Measurements from ENCODE around the gene MAB21L3.

Gene MAB21L3

GRCh38 chr1:116110567-116111523, at the start of gene MAB21L3:
Gene MAB21L3 (plus strand): TSS chr1:116111399. CDS start chr1:116112616, 1,217 bp downstream.
- no peak for DNase-seq (ENCODE audit: low read depth in 3 of 3)

GRCh38 chr1:116062201-116062600, 49.0 kb upstream of the MAB21L3 start:
- DNase-seq (ENCODE audit: low read depth in 3 of 3) = no peak

GRCh38 chr1:116064616-116065015, 46.6 kb upstream of the MAB21L3 start:
- DNase-seq (ENCODE audit: low read depth in 3 of 3) = no peak

GRCh38 chr1:116066868-116067565, 44.2 kb upstream of the MAB21L3 start:
- no peak for DNase-seq (ENCODE audit: low read depth in 3 of 3)

- DNase-seq (ENCODE audit: low read depth in 3 of 3) = no peak
Measured at GRCh38 chr1:116067566-116067890, 43.7 kb upstream of the MAB21L3 start.

- no peak for DNase-seq (ENCODE audit: low read depth in 3 of 3)
Measured at GRCh38 chr1:116075575-116075974, 35.6 kb upstream of the MAB21L3 start.

- no peak for DNase-seq (ENCODE audit: low read depth in 3 of 3)
Measured at GRCh38 chr1:116075990-116076389, 35.2 kb upstream of the MAB21L3 start.

GRCh38 chr1:116076831-116077230, 34.4 kb upstream of the MAB21L3 start:
- DNase-seq (ENCODE audit: low read depth in 3 of 3) = no peak

- DNase-seq (ENCODE audit: low read depth in 3 of 3) = no peak
Measured at GRCh38 chr1:116078699-116079223, 32.4 kb upstream of the MAB21L3 start.

GRCh38 chr1:116087628-116088027, 23.6 kb upstream of the MAB21L3 start:
- DNase-seq (ENCODE audit: low read depth in 3 of 3) = no peak

- no peak for DNase-seq (ENCODE audit: low read depth in 3 of 3)
Measured at GRCh38 chr1:116089870-116090269, 21.3 kb upstream of the MAB21L3 start.

GRCh38 chr1:116091083-116091482, 20.1 kb upstream of the MAB21L3 start:
- DNase-seq (ENCODE audit: low read depth in 3 of 3) = no peak

GRCh38 chr1:116092752-116093489, 18.3 kb upstream of the MAB21L3 start:
- DNase-seq (ENCODE audit: low read depth in 3 of 3) = no peak

- no peak for DNase-seq (ENCODE audit: low read depth in 3 of 3)
Measured at GRCh38 chr1:116095027-116095426, 16.2 kb upstream of the MAB21L3 start.

- no peak for DNase-seq (ENCODE audit: low read depth in 3 of 3)
Measured at GRCh38 chr1:116096013-116096618, 15.1 kb upstream of the MAB21L3 start.

GRCh38 chr1:116097626-116098025, 13.6 kb upstream of the MAB21L3 start:
- DNase-seq (ENCODE audit: low read depth in 3 of 3) = no peak

- DNase-seq (ENCODE audit: low read depth in 3 of 3) = no peak
Measured at GRCh38 chr1:116099379-116099778, 11.8 kb upstream of the MAB21L3 start.

GRCh38 chr1:116099919-116100318, 11.3 kb upstream of the MAB21L3 start:
- DNase-seq (ENCODE audit: low read depth in 3 of 3) = no peak

- DNase-seq (ENCODE audit: low read depth in 3 of 3) = no peak
Measured at GRCh38 chr1:116104667-116105066, 6.5 kb upstream of the MAB21L3 start.

GRCh38 chr1:116105996-116106395, 5.2 kb upstream of the MAB21L3 start:
- no peak for DNase-seq (ENCODE audit: low read depth in 3 of 3)

- DNase-seq (ENCODE audit: low read depth in 3 of 3) = no peak
Measured at GRCh38 chr1:116106646-116107045, 4.6 kb upstream of the MAB21L3 start.

- no peak for DNase-seq (ENCODE audit: low read depth in 3 of 3)
Measured at GRCh38 chr1:116107371-116107770, 3.8 kb upstream of the MAB21L3 start.
